Endometrial microvascular endothelial cells (primary cell): ENCODE measurements around the gene P2RY12. TPM values are rescaled to one million over a fixed set of nuclear protein-coding genes. Genes with fewer than 3 reads are reported as not detected.

Source experiments
- in situ Hi-C: cut with HindIII; loops from 2 replicates; pipeline ENCODE4 v1.10.0; 2017; ENCODE audit warnings: low sequenced_read_pairs, low pct_unique_long_range_greater_than_20kb; ENCODE audit errors: inconsistent ontology term
- total RNA-seq: library from RNA; depleted of rRNA; stranded (reverse); fragments of >200 nt; gene quantifications from one replicate; pipeline ENCODE4 v1.2.3, GENCODE V29; 2015; ENCODE audit errors: inconsistent ontology term

The P2RY12 gene
- total RNA-seq, 1 donor from 2014 or later: not detected

GRCh38 chr3:151356794-151357462, 27.6 kb downstream of the P2RY12 start:
- in situ Hi-C loops: no loop called here

- in situ Hi-C loops: no loop called here
These were observed 32.9 kb downstream of the P2RY12 start for GRCh38 chr3:151351648-151352047.

GRCh38 chr3:151351219-151351618, 33.3 kb downstream of the P2RY12 start:
- in situ Hi-C loops: no loop called here

GRCh38 chr3:151350656-151351055, 33.9 kb downstream of the P2RY12 start:
- in situ Hi-C loops: no loop called here

GRCh38 chr3:151347432-151347831, 37.1 kb downstream of the P2RY12 start:
- in situ Hi-C loops: no loop called here

GRCh38 chr3:151346292-151346691, 38.3 kb downstream of the P2RY12 start:
- in situ Hi-C loops: no loop called here

GRCh38 chr3:151345859-151346258, 38.7 kb downstream of the P2RY12 start:
- in situ Hi-C loops: no loop called here

- in situ Hi-C loops: no loop called here
These were observed 52.9 kb downstream of the P2RY12 start for GRCh38 chr3:151331696-151332095.

GRCh38 chr3:151330899-151331298, 53.7 kb downstream of the P2RY12 start:
- in situ Hi-C loops: no loop called here

GRCh38 chr3:151330379-151330778, 54.2 kb downstream of the P2RY12 start:
- in situ Hi-C loops: no loop called here

GRCh38 chr3:151329363-151329762, 55.2 kb downstream of the P2RY12 start, which contains the start of gene P2RY13:
Gene P2RY13 (minus strand): TSS chr3:151329549. CDS start chr3:151329528, 21 bp downstream.
- in situ Hi-C loops: no loop called here

- in situ Hi-C loops: no loop called here
These were observed 56.1 kb downstream of the P2RY12 start for GRCh38 chr3:151328298-151328995.

- in situ Hi-C loops: no loop called here
These were observed 56.9 kb downstream of the P2RY12 start for GRCh38 chr3:151327571-151328198.

GRCh38 chr3:151322511-151322910, 62.0 kb downstream of the P2RY12 start:
- in situ Hi-C loops: no loop called here

GRCh38 chr3:151321526-151321925, 63.0 kb downstream of the P2RY12 start:
- in situ Hi-C loops: no loop called here

GRCh38 chr3:151320131-151320530, 64.4 kb downstream of the P2RY12 start:
- in situ Hi-C loops: no loop called here

GRCh38 chr3:151319628-151320027, 64.9 kb downstream of the P2RY12 start:
- in situ Hi-C loops: no loop called here

- in situ Hi-C loops: no loop called here
These were observed 65.6 kb downstream of the P2RY12 start for GRCh38 chr3:151318991-151319390.

- in situ Hi-C loops: no loop called here
These were observed 66.2 kb downstream of the P2RY12 start for GRCh38 chr3:151318313-151318712.
